Myocyte (in vitro differentiated cells): Measurements from ENCODE around the gene AGBL1. TPM values are rescaled to one million over a fixed set of nuclear protein-coding genes. Genes with fewer than 3 reads are reported as not detected.

Experiments
- DNase-seq: peaks from one replicate; pipeline ENCODE4 v3.0.0-alpha.2; 2012; ENCODE audit warnings: low read depth
- total RNA-seq: library from RNA; depleted of rRNA; stranded (reverse); fragments of >200 nt; gene quantifications from 2 replicates; pipeline ENCODE4 v1.2.3, GENCODE V29; 2014

AGBL1 gene
- total RNA-seq, 1 donor from 2014 or later = 3.3 TPM

- no peak for DNase-seq
Measured at GRCh38 chr15:86772369-86773059, 692.8 kb downstream of the AGBL1 start.

- no peak for DNase-seq
Measured at GRCh38 chr15:86773736-86774135, 694.1 kb downstream of the AGBL1 start.

GRCh38 chr15:86776145-86776544, 696.5 kb downstream of the AGBL1 start:
- no peak for DNase-seq

- DNase-seq = no peak
Measured at GRCh38 chr15:86796521-86796920, 716.9 kb downstream of the AGBL1 start.

- DNase-seq = no peak
Measured at GRCh38 chr15:86797135-86797534, 717.5 kb downstream of the AGBL1 start.

GRCh38 chr15:86799226-86799625, 719.6 kb downstream of the AGBL1 start:
- no peak for DNase-seq

GRCh38 chr15:86802244-86802643, 722.6 kb downstream of the AGBL1 start:
- peak; percentile 39 for DNase-seq

GRCh38 chr15:86804406-86804805, 724.7 kb downstream of the AGBL1 start:
- DNase-seq = no peak

GRCh38 chr15:86810329-86810728, 730.7 kb downstream of the AGBL1 start:
- no peak for DNase-seq

GRCh38 chr15:86813892-86814291, 734.2 kb downstream of the AGBL1 start:
- no peak for DNase-seq

GRCh38 chr15:86829245-86829644, 749.6 kb downstream of the AGBL1 start:
- peak; percentile 34 for DNase-seq

GRCh38 chr15:86830304-86830703, 750.6 kb downstream of the AGBL1 start:
- DNase-seq = peak; percentile 10

- DNase-seq = no peak
Measured at GRCh38 chr15:86833595-86833994, 753.9 kb downstream of the AGBL1 start.

- no peak for DNase-seq
Measured at GRCh38 chr15:86834115-86834863, 754.6 kb downstream of the AGBL1 start.

GRCh38 chr15:86837294-86838061, 757.8 kb downstream of the AGBL1 start:
- peak; percentile 81 for DNase-seq

- no peak for DNase-seq
Measured at GRCh38 chr15:86839502-86839901, 759.8 kb downstream of the AGBL1 start.

- DNase-seq = no peak
Measured at GRCh38 chr15:86840996-86841395, 761.3 kb downstream of the AGBL1 start.

GRCh38 chr15:86842199-86842598, 762.5 kb downstream of the AGBL1 start:
- DNase-seq = no peak

- DNase-seq = no peak
Measured at GRCh38 chr15:86846036-86846435, 766.4 kb downstream of the AGBL1 start.

GRCh38 chr15:86849136-86849535, 769.5 kb downstream of the AGBL1 start:
- no peak for DNase-seq

GRCh38 chr15:86849558-86850285, 770.1 kb downstream of the AGBL1 start:
- no peak for DNase-seq
